Central memory CD8-positive, alpha-beta T cell (primary cell): Measurements from ENCODE around the gene TAF8.

Source experiments
- ATAC-seq: fragments of 150-1000 bp; cut with Tn5 transposase; replicated peaks from 2 replicates; pipeline ENCODE4 v1.10.0; 2022; ENCODE audit warnings: mild to moderate bottlenecking, moderate FRiP score, moderate number of reproducible peaks; ENCODE audit not compliant: poor library complexity, severe bottlenecking; ENCODE audit errors: extremely low read depth
- DNase-seq, 2 donors: peaks; one replicate each; pipeline ENCODE4 v3.0.0; 2021; ENCODE audit warnings: low spot score in 2 of 2
- H3K27ac Mint-ChIP-seq: one replicate; pipeline ENCODE4 v1.8.0; 2022; ENCODE audit warnings: low read depth, mild to moderate bottlenecking, moderate library complexity, mixed read lengths
- H3K27me3 Mint-ChIP-seq: one replicate; pipeline ENCODE4 v1.8.0; 2022; ENCODE audit warnings: mixed read lengths
- H3K36me3 Mint-ChIP-seq: one replicate; pipeline ENCODE4 v1.8.0; 2022; ENCODE audit warnings: mild to moderate bottlenecking, moderate library complexity, mixed read lengths; ENCODE audit not compliant: insufficient read depth
- H3K4me1 Mint-ChIP-seq: one replicate; pipeline ENCODE4 v1.8.0; 2022; ENCODE audit warnings: mixed read lengths
- H3K4me3 Mint-ChIP-seq: one replicate; pipeline ENCODE4 v1.8.0; 2022; ENCODE audit warnings: mild to moderate bottlenecking, moderate library complexity, mixed read lengths
- H3K9me3 Mint-ChIP-seq: one replicate; pipeline ENCODE4 v1.8.0; 2022; ENCODE audit warnings: mixed read lengths

TAF8 gene

DNA sequence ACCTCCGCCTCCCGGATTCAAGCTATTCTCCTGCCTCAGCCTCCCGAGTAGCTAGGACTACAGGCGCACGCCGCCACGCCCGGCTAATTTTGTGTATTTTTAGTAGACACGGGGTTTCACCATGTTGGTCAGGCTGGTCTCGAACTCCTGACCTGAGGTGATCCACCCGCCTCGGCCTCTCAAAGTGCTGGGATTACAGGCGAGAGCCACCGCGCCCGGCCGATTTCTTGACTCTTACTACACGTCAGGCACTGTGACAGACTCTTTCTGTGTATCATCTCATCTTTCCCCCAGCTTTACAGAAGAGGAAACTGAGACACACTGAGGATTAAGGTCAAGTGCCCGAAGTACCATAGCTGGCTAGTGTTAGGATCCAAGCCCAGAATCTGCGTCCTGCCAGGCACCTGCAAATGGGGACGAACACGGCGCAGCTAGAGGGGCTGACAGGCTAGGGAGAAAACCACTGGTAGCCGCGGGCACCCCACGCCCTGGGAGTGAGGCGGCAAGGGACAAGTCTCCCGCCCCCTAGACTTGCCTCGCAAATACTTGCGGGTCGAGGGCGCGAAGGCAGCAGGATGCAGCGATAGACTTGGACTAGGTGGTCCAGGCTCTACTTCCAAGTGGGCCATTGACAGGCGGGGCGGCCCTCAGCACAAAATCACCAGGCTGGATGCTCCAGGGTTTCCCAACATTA is 1.1 kb upstream of the TAF8 start:
- peak overlapping the region; percentile 93 for H3K27ac Mint-ChIP-seq
- ATAC-seq (no peak), DNase-seq (no peak)
- H3K36me3 Mint-ChIP-seq = peaks cover 44% of the 10 kb centered on the region
- H3K4me1 Mint-ChIP-seq = peaks cover 62% of the 10 kb centered on the region
- H3K4me3 Mint-ChIP-seq = peak overlapping the region; percentile 96
- no peaks in the 10 kb centered on the region for H3K27me3 Mint-ChIP-seq
- no peaks in the 10 kb centered on the region for H3K9me3 Mint-ChIP-seq

DNA sequence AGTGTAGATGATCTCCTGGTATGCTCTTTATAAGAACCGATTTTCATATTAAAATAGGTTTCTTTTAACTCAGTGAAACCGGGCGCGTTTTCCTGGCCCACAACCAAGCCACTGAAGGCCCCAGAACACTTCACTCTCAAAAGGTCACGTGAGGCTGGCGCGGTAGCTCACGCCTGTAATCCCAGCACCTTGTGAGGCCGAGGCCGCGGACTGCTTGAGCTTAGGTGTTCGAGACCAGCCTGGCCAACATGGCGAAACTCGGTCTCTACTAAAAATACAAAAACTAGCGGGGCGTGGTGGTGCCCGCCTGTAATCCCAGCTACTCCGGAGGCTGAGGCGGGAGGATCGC is 402 bp upstream of the TAF8 start:
- H3K36me3 Mint-ChIP-seq = peaks cover 47% of the 10 kb centered on the region
- ATAC-seq = no peak
- H3K27ac Mint-ChIP-seq = peak overlapping the region; percentile 93
- DNase-seq = peak in 1 of 2 donors; percentile 25
- H3K9me3 Mint-ChIP-seq = no peaks in the 10 kb centered on the region
- no peaks in the 10 kb centered on the region for H3K27me3 Mint-ChIP-seq
- H3K4me3 Mint-ChIP-seq = peak overlapping the region; percentile 96
- H3K4me1 Mint-ChIP-seq = peaks cover 55% of the 10 kb centered on the region

- no peaks in the 10 kb centered on the region for H3K27me3 Mint-ChIP-seq
- peak overlapping the region; percentile 89 for H3K27ac Mint-ChIP-seq
- no peaks in the 10 kb centered on the region for H3K9me3 Mint-ChIP-seq
- H3K4me1 Mint-ChIP-seq = peaks cover 42% of the 10 kb centered on the region
- ATAC-seq (no peak), DNase-seq (no peak)
- H3K4me3 Mint-ChIP-seq = peak overlapping the region; percentile 96
- H3K36me3 Mint-ChIP-seq = peaks cover 53% of the 10 kb centered on the region
Observed at GRCh38 chr6:42051268-42051653, 937 bp downstream of the TAF8 start.

- Mint-ChIP-seq H3K36me3 (peaks cover 61% of the 10 kb centered on the region), H3K4me1 (peaks cover 24% of the 10 kb centered on the region), H3K27ac (no peak overlapping the region), H3K9me3 (no peaks in the 10 kb centered on the region), H3K27me3 (no peaks in the 10 kb centered on the region), H3K4me3 (peak overlapping the region; percentile 31)
- no peak for DNase-seq
- ATAC-seq = no peak
Observed at GRCh38 chr6:42053601-42054000, 3.3 kb downstream of the TAF8 start.

DNA sequence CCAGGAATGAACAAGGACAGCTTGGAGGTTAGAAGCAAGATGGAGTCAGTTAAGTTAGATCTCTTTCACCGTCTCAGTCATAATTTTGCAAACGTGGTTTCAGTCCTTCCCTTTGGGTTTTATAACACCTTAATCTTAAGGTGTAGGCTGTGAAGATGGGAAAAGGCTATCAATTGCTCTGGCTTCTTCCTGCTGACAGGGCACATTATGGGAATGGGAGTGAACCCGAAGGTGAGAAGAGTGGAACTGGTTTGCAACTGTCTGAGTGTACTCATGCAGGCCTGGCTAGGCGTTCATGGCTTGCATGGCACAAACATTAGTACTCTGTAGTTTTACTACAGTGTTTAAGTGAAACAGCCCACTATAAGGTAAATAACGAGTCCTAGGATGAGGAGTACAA is 9.4 kb downstream of the TAF8 start:
- no peak overlapping the region for H3K4me3 Mint-ChIP-seq
- no peak for ATAC-seq
- no peaks in the 10 kb centered on the region for H3K4me1 Mint-ChIP-seq
- H3K27ac Mint-ChIP-seq = no peak overlapping the region
- H3K9me3 Mint-ChIP-seq = no peaks in the 10 kb centered on the region
- H3K36me3 Mint-ChIP-seq = peaks cover 70% of the 10 kb centered on the region
- no peaks in the 10 kb centered on the region for H3K27me3 Mint-ChIP-seq
- DNase-seq = no peak

GRCh38 chr6:42066156-42066675 is 15.9 kb downstream of the TAF8 start:
- no peak overlapping the region for H3K4me3 Mint-ChIP-seq
- H3K4me1 Mint-ChIP-seq = no peaks in the 10 kb centered on the region
- ATAC-seq = no peak

DNA sequence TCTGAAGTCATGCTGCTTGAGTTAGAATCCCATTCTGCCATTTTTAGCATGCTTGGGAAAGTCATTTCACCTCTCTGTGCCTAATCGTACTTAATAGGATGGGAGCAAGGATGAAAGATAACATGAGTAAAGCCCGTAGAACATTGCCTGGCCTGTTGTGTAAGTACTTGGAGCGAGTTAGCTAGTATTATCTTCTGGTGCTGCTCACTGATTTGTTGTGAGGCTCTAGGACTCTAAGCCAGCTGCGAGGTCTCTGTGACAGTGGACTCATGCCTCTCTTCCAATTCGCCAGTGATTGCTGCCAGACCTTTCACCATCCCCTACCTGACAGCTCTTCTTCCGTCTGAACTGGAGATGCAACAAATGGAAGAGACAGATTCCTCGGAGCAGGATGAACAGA is 17.8 kb downstream of the TAF8 start:
- ATAC-seq = no peak
- Mint-ChIP-seq H3K27me3 (no peaks in the 10 kb centered on the region), H3K4me3 (no peak overlapping the region), H3K27ac (no peak overlapping the region), H3K4me1 (no peaks in the 10 kb centered on the region), H3K9me3 (no peaks in the 10 kb centered on the region), H3K36me3 (peaks cover 44% of the 10 kb centered on the region)
- DNase-seq = no peak

More at GRCh38 chr6:42066156-42066675, 15.9 kb downstream of the TAF8 start:
- H3K9me3 Mint-ChIP-seq = no peaks in the 10 kb centered on the region
- no peaks in the 10 kb centered on the region for H3K27me3 Mint-ChIP-seq
- H3K36me3 Mint-ChIP-seq = peaks cover 46% of the 10 kb centered on the region
- no peak overlapping the region for H3K27ac Mint-ChIP-seq
- DNase-seq = no peak

DNA sequence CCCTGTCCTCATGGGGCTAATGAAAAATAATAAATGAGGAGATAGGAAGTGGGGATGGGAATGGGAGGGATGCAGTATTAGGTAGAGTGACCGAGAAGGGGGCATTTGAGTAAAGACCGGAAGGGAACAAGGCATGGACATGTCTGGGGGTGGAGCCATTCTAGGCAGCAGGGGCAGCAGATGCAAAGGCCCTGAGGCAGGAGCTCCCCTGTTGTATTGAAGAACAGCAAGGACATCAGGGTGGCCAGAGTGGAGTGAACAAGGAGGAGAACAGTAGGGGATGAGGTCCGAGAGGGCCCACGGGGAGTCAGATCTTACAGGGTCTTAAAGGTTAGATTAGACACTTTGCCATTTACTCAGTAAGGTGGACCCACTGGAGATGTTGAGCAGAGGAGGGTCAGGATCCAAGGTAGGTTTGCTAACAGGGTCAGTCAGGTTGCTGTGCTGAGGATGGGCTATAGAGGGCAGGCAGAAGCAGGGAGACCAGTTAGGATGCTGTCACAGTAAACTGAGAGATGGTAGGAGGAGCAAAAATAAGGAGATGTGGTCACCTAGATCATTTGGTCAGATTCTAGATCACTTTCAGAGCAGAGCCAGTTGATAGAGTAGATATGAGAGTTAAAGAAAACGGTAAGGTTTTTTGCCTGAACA is 18.7 kb downstream of the TAF8 start:
- Mint-ChIP-seq H3K9me3 (no peaks in the 10 kb centered on the region), H3K27ac (no peak overlapping the region), H3K4me3 (no peak overlapping the region), H3K4me1 (no peaks in the 10 kb centered on the region), H3K36me3 (peaks cover 40% of the 10 kb centered on the region), H3K27me3 (no peaks in the 10 kb centered on the region)
- no peak for DNase-seq
- ATAC-seq = no peak

- DNase-seq (no peak), ATAC-seq (no peak)
- Mint-ChIP-seq H3K4me1 (no peaks in the 10 kb centered on the region), H3K36me3 (peaks cover 26% of the 10 kb centered on the region), H3K27ac (no peak overlapping the region), H3K4me3 (no peak overlapping the region), H3K27me3 (no peaks in the 10 kb centered on the region), H3K9me3 (no peaks in the 10 kb centered on the region)
Observed at GRCh38 chr6:42071881-42072583, 21.7 kb downstream of the TAF8 start.

DNA sequence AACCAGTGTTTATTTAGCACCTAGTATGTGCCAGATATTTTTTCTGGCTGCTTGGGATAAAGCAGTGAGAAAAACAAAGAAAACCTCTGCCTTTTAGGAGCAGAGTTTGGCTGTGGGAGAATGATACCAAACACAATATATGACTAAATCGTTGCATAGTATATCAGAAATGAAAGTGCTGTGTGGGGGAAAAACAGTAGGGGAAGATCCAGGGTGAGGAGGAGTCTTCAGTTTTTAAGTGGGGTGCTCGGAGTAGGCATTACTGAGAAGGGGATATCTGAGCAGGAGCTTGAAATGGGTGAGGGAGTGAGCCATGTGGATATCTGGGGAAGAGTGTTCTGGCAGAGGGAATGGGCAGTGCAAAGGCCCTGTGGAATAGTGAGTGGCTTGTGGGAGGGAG is 23.0 kb downstream of the TAF8 start:
- Mint-ChIP-seq H3K4me1 (no peaks in the 10 kb centered on the region), H3K9me3 (no peaks in the 10 kb centered on the region), H3K36me3 (peaks cover 34% of the 10 kb centered on the region), H3K27me3 (no peaks in the 10 kb centered on the region), H3K27ac (peak overlapping the region; percentile 17), H3K4me3 (no peak overlapping the region)
- ATAC-seq (no peak), DNase-seq (no peak)

GRCh38 chr6:42075159-42075838 is 25.0 kb downstream of the TAF8 start:
- no peaks in the 10 kb centered on the region for H3K9me3 Mint-ChIP-seq
- DNase-seq (no peak), ATAC-seq (no peak)
- H3K36me3 Mint-ChIP-seq = peaks cover 50% of the 10 kb centered on the region
- no peak overlapping the region for H3K27ac Mint-ChIP-seq
- no peaks in the 10 kb centered on the region for H3K27me3 Mint-ChIP-seq
- H3K4me1 Mint-ChIP-seq = no peaks in the 10 kb centered on the region
- no peak overlapping the region for H3K4me3 Mint-ChIP-seq

DNA sequence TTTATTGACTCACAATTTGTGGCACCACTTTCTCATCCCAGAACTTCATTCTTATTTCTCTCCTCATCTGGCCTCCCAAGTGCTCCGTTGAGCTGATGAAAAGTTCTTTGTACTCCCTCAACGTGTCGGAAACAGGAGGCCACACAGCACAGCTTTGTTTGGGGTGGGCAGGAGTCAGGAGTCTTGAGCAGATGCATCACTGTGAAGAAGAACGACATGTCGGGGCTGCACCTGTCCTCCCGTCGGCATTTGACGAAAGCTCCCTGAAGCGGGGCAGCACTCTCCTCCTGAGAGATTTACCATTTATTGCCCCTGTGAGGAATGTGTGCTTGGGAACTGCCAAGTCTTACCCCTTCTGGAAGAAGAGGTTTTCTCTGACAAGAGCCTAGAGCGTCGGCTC is 28.1 kb downstream of the TAF8 start:
- H3K9me3 Mint-ChIP-seq = no peaks in the 10 kb centered on the region
- H3K4me3 Mint-ChIP-seq = no peak overlapping the region
- no peak for DNase-seq
- H3K27ac Mint-ChIP-seq = no peak overlapping the region
- no peaks in the 10 kb centered on the region for H3K27me3 Mint-ChIP-seq
- H3K4me1 Mint-ChIP-seq = no peaks in the 10 kb centered on the region
- H3K36me3 Mint-ChIP-seq = peaks cover 45% of the 10 kb centered on the region
- ATAC-seq = no peak
